Stimulated activated CD8-positive, alpha-beta memory T cell treated with anti-CD3 and anti-CD28 coated beads, Interleukin-12 subunit alpha, Interleukin-12 subunit beta, amount 100 ng/mL, for 1 hour (primary cell): ENCODE measurements around the gene SLCO3A1.
A peak's percentile ranks its signal among the peaks of the same experiment; 100 is the strongest.
"Not testable (repeated sequence)": the region's sequence is repeated elsewhere in the genome, so short reads cannot be mapped to it uniquely, and the experiment has no call there.

ENCODE experiments used
- DNase-seq: peaks from one replicate; pipeline ENCODE4 v3.0.0-alpha.2; 2020; ENCODE audit warnings: low read depth

Gene SLCO3A1

DNA sequence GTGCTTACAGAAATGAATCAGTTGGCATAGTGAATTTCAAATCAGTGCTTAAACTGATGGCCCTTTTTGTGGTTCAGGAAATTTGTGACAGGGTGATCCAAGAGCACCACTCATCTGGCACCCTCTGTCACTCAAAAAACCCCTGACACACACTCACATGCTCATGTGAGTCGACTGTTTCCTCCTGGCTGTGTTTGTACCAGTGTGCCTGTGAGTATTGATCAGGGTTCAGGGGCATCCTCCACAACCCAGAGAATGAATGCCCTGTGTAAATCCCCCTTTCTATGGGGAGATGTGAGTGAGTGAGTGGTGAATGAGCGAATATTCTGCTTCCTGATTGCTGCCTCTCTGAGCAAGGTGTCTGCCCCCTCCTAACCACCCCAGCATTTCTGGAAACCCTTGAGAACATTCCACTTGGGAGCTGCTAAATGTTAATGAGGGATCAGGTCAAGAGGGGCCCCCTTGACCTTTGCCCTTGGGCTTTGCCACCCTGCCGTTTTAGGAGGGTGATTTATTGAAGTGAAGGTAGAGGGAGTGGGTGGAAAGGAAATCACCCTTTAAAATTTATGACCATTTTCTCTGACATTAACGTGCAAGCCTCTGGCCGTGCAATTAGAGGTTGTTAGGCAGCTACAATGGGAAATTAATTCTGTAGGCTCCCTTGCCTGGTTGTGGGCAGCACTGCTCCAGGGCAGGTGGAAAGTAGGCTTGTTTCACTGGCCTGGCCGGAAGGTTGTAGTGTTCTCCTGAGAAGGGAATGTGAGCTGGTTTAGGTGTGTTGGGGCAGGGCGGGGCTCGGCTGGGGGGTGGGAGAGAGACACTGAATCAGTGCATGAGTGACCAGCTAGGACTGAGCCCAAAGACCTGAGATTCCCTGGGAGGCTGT, 87.2 kb downstream of the SLCO3A1 start:
- DNase-seq: no peak

DNA sequence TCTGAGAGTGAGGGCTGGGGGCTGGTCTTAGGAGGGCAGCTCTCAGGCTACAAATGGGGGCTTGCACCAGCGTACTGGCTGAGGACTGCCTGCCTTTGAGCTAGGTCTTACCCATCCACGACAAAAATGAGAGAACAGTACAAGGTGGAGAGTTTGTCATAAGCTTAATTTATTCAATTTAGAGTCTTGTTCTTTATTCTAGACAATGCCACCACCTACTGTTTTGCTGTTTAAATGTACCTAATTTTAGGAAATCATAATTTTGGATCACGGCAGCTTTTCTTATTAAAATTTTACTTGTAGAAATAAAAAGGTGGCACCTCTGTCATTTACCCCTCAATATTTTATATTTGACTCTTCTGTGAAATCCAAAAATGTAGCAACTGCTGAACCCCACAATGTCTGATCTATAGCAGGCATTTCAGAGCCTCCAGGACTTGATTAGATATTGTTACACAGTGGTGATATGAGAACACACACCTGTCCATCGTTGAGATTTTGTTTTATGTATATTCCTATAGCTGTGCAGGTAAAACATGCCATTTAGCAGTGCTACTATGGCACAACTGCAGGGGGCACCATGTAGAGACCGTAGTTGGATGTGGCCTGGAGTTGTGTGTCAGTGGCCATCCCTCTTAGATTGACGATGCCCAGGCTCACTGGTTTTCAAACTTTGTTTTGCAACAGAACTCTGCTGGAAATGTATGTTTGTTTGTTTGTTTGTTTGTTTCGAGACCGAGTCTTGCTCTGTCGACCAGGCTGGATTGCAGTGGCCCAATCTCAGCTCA, 88.6 kb downstream of the SLCO3A1 start:
- no peak for DNase-seq

DNA sequence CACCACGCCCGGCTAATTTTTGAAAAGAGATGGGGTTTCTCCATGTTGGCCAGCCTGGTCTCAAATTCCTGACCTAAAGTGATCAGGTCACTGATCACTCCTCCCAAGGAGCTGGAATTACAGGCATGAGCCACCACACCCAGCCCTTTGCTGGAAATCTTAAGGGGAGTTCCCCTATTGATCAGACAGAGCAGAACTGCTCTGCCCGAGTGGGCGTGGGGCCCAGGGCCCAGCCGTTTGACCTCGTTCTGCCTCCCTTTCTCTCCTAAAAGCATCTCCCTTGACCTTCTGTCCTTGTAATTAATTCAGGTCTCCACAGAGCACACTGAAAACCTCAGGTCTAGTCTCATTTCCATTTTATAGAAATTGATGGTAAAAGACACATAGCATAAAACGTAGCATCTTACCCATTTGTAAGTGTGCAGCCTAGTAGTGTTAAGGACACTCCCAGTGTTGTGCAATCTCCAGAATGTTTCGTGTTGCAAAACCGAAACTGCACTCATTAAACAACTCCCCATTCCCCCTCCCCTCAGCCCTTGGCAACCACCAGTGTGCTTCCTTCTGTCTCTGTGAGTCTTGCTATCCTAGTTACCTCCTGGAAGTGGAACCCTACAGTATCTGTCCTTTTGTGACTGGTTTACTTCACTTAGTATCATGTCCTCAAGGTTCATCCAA, 89.3 kb downstream of the SLCO3A1 start:
- DNase-seq: peak; percentile 1

DNA sequence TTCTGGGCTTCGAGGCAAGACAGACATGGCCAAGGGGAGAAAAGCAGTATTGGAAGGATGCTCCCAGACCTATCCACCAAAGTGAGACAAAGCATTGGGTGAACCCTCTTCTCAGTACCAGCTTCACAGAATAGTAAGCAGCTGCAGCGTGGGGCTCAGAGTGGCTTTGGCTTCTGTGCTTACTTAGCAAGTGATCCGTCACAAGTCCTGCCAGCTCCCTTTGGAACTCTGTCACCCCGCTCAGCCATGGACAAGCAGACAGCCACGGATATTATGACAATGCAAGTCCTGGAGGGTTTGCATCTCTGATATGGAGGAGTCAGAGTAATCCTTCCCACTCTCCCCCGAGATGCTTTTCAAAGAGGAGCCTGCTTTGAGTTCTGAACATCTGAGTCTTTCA, 90.8 kb downstream of the SLCO3A1 start:
- no peak for DNase-seq

DNA sequence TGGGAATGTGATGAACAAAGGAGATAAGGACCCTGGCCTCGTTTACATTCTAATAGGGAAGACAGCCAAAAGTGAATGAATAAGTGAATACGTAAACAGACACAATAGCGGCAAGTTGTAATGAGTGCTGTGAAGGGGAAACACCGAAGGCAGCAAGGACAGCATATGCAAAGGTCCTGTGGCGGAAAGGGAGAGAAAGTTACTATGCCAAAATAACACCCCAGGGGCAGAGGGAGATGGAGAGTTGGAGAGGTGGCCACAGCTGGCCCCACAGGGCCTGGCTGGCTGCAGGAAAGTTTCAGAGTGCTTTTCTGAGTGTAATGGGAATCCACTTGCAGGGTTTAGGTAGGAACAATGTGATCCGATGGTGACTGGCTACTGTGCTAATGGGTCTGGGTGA, 91.9 kb downstream of the SLCO3A1 start:
- DNase-seq: no peak

DNA sequence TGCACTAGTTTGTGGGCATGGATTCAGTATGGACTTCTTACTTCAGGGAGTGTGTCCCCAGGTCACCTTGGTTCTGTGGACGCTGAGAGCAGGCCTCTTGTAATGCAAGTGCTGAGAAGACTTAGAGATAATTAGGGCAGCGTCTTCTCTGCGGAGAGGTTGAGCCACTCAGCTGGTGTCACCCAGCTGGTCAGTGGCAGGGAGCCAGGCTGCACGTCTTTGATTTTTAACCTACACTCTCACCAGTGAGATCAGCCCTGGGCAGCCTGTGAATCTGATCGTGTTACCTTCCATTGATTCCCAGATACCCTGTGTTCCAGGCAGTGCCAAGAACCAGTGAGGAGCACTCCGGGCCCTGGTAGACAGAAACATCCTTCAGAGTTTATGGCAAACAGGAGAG, 92.6 kb downstream of the SLCO3A1 start:
- no peak for DNase-seq

DNA sequence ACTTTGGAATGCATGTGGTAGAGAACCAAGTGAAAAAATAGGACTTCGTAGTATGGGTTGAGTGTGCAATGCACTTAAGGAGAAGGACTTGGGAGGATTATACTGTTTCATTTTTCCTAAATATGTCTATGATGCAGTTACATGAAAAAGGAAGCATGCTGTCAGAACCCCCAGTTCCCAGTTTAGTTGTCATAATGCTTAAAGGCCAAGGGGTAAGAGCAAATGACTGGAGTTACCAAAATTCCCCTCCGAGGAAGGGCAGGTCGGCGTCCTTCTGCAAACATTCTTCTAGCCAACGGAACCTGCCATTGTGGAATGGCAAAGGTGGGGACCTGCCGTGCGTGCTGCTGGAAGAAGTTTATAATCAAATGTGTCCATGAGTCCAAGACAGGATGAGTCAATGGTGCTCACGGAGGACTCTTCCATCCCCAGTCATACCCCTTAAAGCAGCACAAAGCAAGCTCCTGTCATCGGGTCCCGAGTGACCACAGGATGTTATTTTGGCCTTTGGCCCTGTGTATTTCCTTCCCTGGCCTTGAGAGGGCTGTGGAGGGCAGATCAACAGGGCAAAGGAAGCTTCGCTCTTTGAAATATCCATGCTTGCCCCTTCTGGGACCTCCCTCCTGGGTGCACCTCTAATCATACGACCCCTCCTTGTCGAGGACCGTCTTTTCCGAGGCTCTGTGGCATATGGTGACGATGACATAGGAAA, 93.2 kb downstream of the SLCO3A1 start:
- DNase-seq: no peak

DNA sequence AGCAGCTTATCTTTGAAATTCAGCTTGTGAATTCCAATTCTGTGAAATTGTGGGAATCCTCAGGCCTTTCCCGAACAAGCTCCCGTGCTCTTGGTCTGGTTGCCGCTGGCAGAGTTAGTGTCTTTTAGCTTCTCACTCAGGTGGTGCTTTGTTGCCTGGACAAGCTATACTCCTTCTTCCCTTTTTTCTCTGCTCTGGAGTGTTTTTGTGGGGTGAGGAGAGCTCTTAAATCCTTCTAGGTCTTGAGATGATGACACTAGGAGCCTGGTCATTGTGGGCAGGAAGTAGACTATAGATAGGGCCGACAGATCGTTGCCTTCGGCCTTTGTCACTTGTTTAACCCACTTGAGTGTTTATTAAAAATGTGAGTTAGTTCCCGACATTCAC, 93.8 kb downstream of the SLCO3A1 start:
- DNase-seq: no peak

DNA sequence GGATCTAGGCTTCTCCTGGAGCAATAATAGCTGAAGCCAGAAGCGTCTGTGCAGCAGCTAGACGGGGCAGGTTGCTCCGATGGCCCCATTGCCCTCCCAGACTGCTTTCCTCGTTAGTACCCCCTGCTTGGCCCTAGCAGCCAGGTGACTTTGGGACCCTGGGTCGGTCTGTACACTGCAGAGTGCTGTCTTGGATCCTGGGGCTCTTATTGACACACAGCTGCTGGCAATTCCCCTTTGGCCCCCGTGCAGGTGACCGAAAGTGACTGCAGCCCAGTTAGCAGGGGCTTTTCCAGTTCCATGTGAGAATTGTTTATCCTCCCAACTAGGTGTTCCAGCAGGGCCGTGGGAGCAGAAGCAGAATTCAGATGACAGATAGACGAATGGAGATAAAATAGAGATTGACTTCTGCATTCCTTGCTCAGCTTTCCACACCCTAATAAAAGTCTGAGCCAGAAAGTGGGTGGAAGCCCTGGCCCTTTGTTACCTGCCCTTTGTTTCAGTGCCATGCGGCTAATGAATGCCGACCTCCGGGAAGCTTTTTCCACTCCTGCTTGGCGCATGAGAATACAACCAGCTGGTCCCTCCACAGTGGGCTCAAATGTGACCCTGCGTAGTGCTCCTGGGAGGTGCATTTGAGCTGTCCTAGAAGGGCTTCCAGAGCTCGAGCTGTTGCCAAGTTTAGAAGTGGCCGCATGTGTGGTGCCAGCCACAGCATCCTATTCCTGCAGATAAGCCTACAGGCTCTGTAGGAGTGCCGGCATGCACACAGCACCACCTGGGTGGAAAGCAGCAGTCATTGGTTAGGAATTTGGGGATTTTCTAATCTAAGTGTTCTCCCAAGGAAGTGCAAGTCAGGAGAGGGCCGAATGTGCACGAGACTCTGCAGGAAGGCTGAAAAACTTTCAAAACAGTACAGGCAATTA, 94.4 kb downstream of the SLCO3A1 start:
- no peak for DNase-seq

DNA sequence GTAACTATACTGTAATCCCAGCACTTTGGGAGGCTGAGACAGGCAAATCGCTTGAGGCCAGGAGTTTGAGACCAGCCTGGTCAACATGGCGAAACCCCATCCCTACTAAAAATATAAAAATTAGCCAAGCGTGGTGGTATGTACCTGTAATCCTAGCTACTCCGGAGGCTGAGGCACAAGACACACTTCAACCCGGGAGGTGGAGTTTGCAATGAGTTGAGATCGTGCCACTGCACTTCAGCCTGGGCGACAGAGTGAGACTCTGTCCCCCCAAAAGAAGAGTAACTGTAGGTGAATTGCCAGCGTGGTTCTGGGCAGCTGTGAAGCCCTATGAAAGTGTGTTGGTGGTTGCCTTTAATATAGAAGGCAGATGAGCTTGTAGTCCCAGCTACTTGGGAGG, 95.9 kb downstream of the SLCO3A1 start:
- no peak for DNase-seq

DNA sequence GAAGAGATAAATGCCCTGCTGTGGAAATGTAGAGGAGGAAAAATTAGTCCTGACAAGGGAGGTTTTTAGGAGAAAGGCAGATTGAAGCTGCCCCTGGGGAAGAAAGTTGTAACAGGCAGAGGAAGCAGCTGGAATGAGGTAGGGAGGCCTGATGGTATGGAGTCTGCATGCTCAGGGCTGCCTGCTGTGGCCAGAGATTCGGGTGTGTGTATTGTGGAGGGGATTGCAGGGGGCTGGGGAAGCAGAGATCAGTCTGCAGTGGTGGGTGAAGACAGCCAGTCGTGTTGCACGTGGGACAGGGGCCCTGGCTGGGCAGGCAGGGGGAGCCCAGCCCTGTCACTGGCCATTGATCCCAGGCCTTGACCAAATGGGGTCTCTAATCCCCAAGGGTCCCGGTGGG, 96.5 kb downstream of the SLCO3A1 start:
- no peak for DNase-seq

DNA sequence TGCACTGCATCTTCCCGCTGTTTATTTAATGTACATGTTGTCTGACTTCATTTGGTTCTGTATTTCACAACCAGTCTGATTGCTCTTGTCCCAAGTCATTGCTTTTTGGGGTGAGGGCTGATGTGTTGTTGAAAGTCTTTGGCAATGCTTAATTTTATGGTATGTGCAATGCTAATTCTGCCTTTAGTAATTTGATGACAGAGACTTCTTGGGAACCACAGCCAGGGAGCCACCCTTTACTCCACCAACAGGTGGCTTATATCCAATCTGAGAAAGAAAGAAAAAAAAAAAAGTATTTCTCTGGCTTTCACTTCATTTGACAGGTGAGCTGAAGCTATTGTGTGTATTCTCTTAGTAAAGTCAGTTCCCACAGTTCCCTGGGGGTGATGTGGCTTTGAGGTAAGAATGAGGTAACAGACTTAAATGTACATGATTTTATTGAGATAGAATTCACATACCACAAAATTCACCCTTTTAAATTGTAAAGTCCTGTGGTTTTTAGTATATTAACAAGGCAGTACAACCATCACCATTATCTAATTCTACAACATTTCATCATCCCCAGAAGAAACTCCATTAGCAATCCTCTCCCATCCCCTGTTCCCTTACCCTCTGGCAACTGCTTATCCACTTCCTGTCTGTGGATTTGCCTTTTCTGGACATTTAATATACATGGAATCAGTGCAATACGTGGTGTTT, 97.3 kb downstream of the SLCO3A1 start:
- DNase-seq: no peak

DNA sequence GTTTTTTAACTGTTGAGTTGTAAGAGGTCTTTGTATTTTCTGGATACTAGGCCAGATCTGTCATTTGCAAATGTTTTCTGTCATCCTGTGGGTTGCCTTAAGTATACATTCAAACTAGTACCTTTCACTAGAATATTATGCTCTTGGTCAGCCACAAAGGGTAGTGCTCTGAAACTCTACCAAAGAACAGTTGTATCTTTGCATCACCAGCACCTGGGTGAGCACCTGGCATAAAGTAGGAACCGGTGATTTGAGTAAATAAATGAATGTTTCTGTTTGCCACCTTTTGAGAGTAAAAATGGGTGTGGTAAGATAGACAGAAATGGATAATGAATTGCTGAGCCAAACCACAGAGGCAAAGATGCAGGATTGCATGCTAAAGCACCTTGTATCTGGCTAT, 98.7 kb downstream of the SLCO3A1 start:
- DNase-seq: no peak

DNA sequence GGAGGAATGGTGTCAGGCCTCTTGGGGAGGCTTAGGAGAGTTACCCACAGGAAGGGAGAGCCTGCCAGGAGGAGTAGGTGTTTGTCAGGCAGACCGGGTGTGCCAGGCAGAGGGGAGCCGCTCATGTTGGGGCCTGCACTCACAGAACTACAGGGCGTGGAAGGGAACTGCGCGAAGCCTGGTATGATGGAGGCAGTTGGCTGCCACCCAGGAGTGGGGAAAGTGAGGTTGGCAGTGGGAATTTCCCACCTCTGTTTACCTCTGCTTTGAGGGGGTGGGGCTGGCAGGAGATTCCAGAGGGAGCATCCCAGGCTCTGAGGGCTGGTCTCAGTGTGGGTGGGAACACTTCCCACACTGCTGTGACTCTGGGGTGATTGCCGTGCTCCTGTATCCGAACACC, 99.9 kb downstream of the SLCO3A1 start:
- DNase-seq: no peak

DNA sequence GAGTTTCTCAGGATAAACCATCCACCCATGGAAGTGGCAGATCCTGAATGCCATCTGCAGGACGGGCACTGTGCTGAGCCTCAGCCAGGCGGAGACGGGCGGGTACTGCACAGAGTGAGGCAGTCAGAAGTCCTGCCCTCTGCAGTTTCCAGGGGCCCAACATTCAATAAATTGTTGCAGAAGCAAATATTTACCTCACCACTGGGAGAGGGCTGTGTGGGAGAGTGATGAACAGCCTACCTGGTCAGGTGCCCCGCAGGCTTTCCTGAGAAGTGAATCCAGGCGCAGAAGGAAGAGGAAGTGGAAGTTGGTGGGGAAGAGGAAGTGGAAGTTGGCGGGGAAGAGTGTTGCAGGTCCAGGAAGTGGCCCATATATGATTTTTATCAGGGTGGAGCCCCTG, 100.8 kb downstream of the SLCO3A1 start:
- no peak for DNase-seq

DNA sequence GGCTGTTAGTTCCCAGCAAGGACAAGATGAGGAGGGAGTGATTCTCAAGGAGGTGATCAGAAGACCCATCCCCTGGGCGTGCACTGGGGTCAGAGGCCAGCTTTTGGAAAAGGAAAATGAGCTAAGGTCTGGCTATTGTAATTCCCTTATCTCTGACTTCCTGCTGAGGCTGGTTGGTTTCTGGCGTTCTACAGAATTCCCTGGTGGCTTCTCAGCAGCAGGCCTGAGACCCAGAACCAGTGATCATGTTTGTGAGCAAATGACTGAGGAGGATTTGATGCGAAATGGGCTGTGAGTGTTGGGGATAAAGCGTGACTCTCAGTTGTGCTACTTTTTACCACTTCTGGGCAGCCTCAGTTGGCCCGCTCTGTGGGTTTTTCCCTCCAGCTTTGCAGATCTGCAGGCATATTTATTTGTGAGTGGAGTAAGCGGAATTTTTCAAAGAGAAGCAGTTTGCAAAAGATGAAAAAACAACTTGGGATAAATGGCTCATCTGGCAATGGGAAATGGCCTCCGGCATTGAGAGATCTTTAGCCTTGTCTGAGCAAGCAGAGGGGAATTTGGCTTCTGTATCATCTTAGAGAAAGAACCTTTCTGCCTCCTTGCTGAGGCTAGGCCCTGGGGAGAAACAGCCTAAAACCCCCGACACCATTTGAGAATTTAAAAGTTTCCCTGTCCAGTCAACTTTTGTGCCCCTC, 102.7 kb downstream of the SLCO3A1 start:
- DNase-seq: no peak

DNA sequence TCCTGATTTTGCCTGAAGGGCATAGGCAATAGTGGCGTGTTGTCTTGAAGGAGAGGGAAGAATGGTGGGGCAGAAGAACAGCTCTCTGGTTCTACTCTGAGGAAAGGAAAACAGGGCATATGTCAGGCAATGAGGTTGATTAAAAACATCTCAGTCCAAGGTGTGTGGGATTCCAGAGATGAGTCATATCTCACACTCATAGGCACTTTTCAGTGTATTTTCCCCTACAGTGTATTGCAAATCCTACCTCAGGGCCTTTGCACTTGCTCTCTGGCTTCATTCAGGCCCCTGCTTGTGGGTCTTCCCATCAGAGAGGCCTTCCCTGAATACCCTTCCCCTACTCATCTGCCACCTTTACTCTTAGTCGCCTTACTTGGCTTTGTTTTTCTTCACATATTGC, 107.8 kb downstream of the SLCO3A1 start:
- no peak for DNase-seq

DNA sequence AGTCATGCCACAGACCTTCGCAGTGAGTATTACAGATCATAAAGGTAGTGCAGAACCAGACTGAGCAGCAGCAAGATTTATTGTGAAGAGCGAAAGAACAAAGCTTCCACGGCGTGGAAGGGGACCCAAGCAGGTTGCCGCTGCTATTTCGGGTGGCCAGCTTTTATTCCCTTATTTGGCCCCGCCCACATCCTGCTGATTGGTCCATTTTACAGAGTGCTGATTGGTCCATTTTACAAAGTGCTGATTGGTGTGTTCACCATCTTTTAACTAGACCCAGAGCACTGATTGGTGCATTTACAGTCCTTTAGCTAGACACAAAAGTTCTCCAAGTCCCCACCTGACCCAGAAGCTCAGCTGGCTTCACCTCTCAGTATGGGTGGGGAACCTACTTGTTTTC, 110.2 kb downstream of the SLCO3A1 start:
- not testable (repeated sequence) for DNase-seq

DNA sequence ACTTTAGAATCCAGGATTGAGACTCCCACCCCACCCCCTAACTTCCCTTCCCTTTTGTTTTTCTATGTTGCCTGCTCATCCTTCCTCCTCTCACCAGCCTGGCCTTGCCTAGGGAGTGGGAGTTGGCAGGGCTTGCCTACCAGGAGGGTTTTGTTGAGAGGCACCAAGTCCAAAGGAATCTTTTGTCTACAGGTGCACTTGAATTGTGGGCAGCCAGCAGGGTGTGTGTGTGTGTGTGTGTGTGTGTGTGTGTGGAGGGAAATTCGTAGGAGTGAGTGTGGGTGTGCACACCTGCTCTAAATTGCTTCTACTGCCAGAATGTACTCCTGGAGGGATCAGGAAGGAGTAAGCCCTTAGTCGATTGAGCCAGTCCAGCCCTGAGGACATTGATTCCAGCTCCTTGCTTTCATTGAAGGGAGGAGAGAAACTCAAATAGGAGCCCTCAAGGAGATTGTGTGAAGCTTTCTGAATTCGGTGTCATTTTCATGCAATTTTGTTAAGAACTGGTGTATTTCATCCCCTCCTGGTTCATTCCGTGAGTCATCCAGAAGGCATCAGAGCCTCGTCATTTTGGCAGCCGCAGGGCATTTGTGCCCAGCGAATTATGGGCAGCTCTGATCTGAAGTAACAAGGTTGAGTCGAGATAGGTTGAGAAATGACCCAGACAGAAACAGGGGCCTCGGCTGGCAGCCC, 112.1 kb downstream of the SLCO3A1 start:
- DNase-seq: no peak
